ENCODE results near the gene FLVCR2. TPM values are rescaled to one million over a fixed set of nuclear protein-coding genes. Genes with fewer than 3 reads are reported as not detected.
A peak's percentile ranks its signal among the peaks of the same experiment; 100 is the strongest.

FLVCR2 gene
- total RNA-seq, 4 donors from 2014 or later = 2.5 to 7.5 (median 4.6) TPM

GRCh38 chr14:75540479-75540851 is 38.0 kb upstream of the FLVCR2 start:
- no peaks in the 10 kb centered on the region for H3K27me3 ChIP-seq
- no peaks in the 10 kb centered on the region for H3K9me3 ChIP-seq
- H3K27ac ChIP-seq (replicated peaks in 1 of 4) = no peak overlapping the region
- H3K36me3 ChIP-seq = no peaks in the 10 kb centered on the region
- 75% methylated on average over 7 of the region's 7 CpGs for WGBS
- H3K4me1 ChIP-seq = peaks cover 0 to 6% (median 0%) of the 10 kb centered on the region in 4 donors
- TF ChIP-seq POLR2A (IDR thresholded peaks at IDR 0.05; ENCODE audit: low read depth) = no peak
- TF ChIP-seq CTCF (IDR thresholded peaks at IDR 0.05) = no peak
- TF ChIP-seq POLR2AphosphoS5 (IDR thresholded peaks at IDR 0.05) = no peak
- no peak for TF ChIP-seq EP300 (IDR thresholded peaks at IDR 0.05)
- no peak overlapping the region for H3K4me3 ChIP-seq
- intact Hi-C loops (cut with DNase I) = no loop called here
- DNase-seq (ENCODE audit: extremely low spot score) = no peak

GRCh38 chr14:75542588-75543091 is 35.8 kb upstream of the FLVCR2 start:
- DNase-seq (ENCODE audit: extremely low spot score) = no peak
- Histone ChIP-seq H3K36me3 (no peaks in the 10 kb centered on the region), H3K9me3 (no peaks in the 10 kb centered on the region), H3K27ac (replicated peaks in 1 of 4) (peak overlapping the region in 3 of 4 donors; percentile 38 to 66 (median 55)), H3K4me1 (peaks cover 0 to 6% (median 0%) of the 10 kb centered on the region in 4 donors), H3K4me3 (no peak overlapping the region), H3K27me3 (no peaks in the 10 kb centered on the region)
- TF ChIP-seq EP300 (IDR thresholded peaks at IDR 0.05) (no peak), POLR2AphosphoS5 (IDR thresholded peaks at IDR 0.05) (peak in 1 of 2 donors; percentile 21)
- 55% methylated on average over 10 of the region's 10 CpGs for WGBS
- intact Hi-C loops (cut with DNase I) = no loop called here

GRCh38 chr14:75543253-75543652 is 35.2 kb upstream of the FLVCR2 start:
- Histone ChIP-seq H3K27me3 (no peaks in the 10 kb centered on the region), H3K36me3 (no peaks in the 10 kb centered on the region), H3K4me3 (no peak overlapping the region), H3K27ac (replicated peaks in 1 of 4) (peak overlapping the region in 3 of 4 donors; percentile 25 to 40 (median 35)), H3K9me3 (no peaks in the 10 kb centered on the region), H3K4me1 (peaks cover 0 to 6% (median 0%) of the 10 kb centered on the region in 4 donors)
- TF ChIP-seq POLR2A (IDR thresholded peaks at IDR 0.05; ENCODE audit: low read depth) (no peak), CTCF (IDR thresholded peaks at IDR 0.05) (no peak), EP300 (IDR thresholded peaks at IDR 0.05) (no peak), POLR2AphosphoS5 (IDR thresholded peaks at IDR 0.05) (no peak)
- intact Hi-C loops (cut with DNase I) = no loop called here
- 57% methylated on average over 4 of the region's 4 CpGs for WGBS
- DNase-seq (ENCODE audit: extremely low spot score) = no peak

- peaks cover 0 to 6% (median 0%) of the 10 kb centered on the region in 4 donors for H3K4me1 ChIP-seq
- intact Hi-C loops (cut with DNase I) = no loop called here
- peak overlapping the region in 1 of 4 donors; percentile 35 for H3K27ac ChIP-seq (replicated peaks in 1 of 4)
- no peaks in the 10 kb centered on the region for H3K9me3 ChIP-seq
- no peak for DNase-seq (ENCODE audit: extremely low spot score)
- 92% methylated on average over 2 of the region's 2 CpGs for WGBS
- no peaks in the 10 kb centered on the region for H3K27me3 ChIP-seq
- H3K4me3 ChIP-seq = no peak overlapping the region
- TF ChIP-seq POLR2A (IDR thresholded peaks at IDR 0.05; ENCODE audit: low read depth) (no peak), CTCF (IDR thresholded peaks at IDR 0.05) (no peak), POLR2AphosphoS5 (IDR thresholded peaks at IDR 0.05) (no peak), EP300 (IDR thresholded peaks at IDR 0.05) (no peak)
- no peaks in the 10 kb centered on the region for H3K36me3 ChIP-seq
These were observed 34.6 kb upstream of the FLVCR2 start for GRCh38 chr14:75543786-75544185.

GRCh38 chr14:75545907-75546306 is 32.5 kb upstream of the FLVCR2 start:
- no peak for TF ChIP-seq POLR2A (IDR thresholded peaks at IDR 0.05; ENCODE audit: low read depth)
- TF ChIP-seq CTCF (IDR thresholded peaks at IDR 0.05) = no peak
- TF ChIP-seq EP300 (IDR thresholded peaks at IDR 0.05) = no peak
- TF ChIP-seq POLR2AphosphoS5 (IDR thresholded peaks at IDR 0.05) = no peak
- intact Hi-C loops (cut with DNase I) = no loop called here
- Histone ChIP-seq H3K4me3 (no peak overlapping the region), H3K4me1 (peaks cover 0 to 6% (median 0%) of the 10 kb centered on the region in 4 donors), H3K27ac (replicated peaks in 1 of 4) (no peak overlapping the region), H3K27me3 (no peaks in the 10 kb centered on the region), H3K36me3 (no peaks in the 10 kb centered on the region), H3K9me3 (no peaks in the 10 kb centered on the region)
- WGBS = 92% methylated on average over 13 of the region's 13 CpGs
- no peak for DNase-seq (ENCODE audit: extremely low spot score)
